HG02970 (cell line): ENCODE data around the gene PRR18.

Source experiments
- ATAC-seq: cut with Tn5 transposase; IDR thresholded peaks from one replicate; pipeline ENCODE4 v1.9.1; 2021; ENCODE audit warnings: mild to moderate bottlenecking, moderate library complexity, moderate number of reproducible peaks; ENCODE audit not compliant: unreplicated experiment, low FRiP score

The PRR18 gene

DNA sequence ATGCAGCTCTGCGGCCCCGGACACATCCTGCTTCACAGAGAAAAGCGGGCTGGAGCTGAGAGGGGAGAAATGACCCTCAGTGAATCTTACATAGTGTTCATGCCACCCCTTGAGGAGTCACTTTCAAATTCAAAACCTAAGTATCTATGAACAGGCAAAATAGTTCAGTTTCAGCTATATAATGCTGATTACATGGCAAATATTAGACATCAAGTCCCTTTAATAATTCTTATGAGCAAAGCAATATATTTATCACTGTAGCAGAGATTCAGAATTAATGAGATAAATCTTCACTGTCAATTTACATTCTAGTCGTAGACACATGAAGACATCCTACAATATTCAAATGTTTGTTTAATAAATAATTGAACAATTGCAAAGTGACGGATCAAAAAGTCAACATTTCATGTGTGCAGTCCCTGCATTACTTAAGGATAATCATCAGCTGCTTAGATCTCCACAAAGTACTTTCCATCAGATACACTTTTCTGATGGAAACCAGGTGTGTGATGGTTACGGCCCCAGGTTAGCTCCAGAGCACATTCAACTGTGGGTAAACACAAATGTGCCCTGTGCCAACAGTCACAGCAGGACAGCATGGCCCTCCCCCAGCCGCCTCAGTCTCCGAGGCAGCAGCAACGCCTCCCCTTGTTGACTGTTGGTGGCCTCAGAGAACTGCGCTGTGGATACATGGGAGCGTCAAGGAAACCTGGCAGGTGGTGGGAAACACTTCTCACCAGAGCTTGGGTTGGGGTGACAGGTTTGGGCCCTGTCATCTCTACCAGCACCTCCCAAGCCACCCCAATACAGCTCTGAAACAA lies 787 bp upstream of the PRR18 start:
- ATAC-seq: no peak

DNA sequence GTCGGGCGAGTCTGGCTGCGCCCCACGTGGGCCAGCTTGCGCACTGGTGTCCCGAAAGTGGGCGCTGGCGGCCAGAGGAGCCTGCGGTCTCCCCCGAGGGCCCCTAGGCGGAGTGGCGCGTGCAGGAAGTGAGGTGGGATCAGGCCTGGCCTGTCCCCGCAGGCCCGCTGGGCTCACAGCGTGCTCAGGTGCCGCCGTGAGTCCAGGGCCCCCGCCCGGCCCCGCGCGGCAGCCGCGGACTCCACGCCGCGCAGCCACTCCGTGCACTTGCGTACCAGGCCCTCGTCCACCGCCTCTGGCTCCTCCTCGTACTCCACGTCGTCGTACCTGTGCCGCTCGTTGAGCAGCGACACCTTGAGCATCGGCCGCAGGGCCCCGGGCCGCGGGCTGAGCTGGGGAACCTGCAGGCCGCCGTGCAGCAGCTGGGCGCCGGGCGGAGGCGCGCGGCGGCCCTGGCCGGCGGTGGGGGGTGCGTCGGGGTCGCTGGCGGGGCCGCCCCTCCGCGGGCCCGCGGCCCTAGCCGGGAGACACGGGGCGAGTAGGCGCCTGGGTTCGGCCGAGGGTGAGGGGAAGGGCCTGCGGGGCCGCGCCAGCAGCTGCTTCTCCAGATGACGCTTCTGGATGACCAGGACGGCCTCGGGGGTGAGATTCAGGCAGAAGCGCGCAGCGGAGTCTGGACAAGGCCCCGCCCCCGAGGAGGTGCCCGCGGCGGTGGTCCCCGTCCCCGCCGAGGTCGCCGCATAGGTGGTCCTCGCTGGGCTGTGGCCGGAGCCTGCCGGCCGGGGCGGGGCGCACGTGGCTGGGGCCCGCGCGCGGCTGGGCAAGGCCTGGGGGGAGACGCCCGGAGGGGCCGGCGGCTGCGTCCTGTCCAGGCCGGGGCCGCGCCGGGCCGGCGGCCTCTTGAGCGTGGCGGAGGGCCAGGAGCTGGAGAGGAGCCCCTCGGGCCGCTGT lies 835 bp downstream of the PRR18 start:
- no peak for ATAC-seq

DNA sequence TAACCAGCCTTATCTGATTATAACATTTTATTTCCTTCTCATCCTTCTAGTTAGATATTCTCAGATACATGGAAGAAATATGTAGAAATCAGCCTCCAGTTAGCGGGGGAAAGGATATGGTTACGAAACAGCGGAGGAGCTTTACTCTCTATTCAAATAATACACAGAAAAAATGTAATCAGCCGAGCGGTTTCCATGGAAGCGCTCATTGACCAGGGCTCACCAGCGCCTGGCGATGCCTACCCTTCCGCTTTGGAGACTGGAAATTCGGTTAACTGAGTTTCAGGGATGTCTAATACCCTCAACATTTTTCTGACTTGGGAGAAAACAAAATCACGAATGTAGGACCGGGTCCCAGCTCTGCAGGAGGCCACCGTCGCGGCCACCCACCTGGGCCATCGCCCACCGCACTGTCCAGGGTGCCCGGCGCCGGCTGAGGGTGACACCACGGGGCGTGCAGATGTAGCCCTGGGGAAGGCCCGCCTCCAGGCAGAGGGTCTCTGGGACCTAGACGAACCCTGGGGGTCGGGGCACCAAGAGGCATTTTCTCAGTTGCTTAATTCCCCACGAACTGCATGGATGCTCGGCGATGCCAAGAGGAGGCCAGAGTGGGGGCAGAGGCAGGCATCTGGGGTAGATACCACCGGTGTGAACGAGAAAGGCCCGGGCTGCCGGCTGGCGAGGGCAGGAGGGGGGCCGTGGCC lies 1.7 kb downstream of the PRR18 start:
- no peak for ATAC-seq

DNA sequence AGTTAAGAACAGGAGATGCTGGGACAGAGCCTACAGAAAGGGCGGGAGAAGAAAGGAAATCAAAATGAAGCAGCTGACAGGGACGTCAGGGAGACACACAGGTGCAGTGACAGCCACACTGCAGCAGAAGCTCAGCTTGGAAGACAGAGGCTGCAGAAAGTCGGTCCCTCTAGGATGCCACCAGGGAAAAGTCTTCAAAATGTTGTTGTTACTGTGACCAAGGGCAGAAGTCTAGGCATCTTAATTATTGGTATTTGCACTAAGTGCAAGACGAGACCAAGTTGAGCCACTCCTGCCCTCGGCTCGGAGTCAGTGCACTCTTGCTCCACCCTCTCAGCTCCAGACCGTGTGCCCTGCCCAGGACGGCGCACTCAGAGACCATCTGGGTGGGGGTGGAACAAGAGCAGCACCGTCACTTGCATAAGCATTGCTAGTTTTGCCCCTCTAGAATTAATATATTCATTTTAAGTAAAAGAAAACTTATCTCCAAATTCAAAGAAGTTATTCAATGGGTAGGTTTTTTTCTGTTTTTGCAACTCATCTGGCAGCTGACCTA lies 2.6 kb downstream of the PRR18 start:
- ATAC-seq: no peak

DNA sequence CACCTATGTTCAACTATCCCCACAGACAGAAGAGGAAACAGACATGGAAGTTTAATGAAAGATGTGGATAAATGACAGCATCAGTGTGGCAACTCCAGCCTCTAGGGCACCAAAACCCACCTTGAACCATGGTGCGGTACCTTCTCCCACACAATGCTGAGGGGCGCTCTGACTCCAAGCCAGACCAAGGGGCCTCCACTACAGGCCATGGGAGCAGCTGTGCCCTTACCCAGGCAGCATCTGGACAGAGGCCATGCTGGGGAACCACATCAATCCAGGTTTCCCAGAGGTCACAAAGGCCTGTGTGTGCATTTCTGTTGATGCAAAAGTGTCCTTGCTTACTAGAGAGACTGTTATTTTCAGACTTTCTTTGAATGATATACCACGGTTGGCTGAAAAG lies 4.1 kb downstream of the PRR18 start:
- no peak for ATAC-seq

DNA sequence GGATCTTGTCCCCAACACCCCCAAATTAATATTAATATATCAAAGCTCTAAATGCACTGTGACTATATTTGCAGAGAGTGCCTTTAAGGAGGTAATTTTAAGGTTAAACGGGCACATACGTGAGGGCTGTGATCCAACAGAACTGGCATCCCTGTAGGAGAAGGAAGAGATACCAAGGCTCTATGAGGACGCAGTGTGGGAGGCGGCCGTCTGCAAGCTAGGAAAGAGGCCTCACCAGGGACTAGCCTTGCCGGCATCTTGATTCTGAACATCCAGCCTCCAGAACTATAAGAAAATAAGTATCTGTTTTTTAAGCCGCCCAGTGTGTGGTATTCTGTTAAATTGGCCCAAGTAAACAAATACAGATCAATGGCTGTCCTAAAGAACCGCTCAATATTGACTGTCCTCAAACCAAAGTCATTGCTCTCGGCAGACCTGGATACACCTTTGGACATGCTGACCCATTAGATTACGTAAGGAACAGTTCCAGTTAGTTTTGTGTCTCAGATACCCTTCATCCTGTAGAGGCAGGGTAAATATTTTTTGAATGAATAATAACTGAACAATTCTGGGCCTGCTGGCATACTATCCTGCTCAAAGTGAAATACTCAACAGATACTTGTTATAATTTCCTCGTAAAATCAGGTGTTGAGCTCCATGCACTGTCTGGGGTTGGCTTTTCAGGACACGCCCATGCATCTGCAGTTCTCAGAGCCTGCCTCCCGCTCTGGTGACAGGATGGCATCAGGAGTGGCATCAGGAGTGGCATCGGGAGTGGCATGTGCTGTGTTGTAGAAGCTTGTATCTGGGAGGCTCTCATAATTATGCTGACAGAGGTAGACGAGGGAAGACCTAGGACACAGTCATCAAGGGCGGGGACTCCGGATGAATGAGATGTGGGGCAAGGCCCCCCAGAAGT lies 6.3 kb downstream of the PRR18 start:
- no peak for ATAC-seq

DNA sequence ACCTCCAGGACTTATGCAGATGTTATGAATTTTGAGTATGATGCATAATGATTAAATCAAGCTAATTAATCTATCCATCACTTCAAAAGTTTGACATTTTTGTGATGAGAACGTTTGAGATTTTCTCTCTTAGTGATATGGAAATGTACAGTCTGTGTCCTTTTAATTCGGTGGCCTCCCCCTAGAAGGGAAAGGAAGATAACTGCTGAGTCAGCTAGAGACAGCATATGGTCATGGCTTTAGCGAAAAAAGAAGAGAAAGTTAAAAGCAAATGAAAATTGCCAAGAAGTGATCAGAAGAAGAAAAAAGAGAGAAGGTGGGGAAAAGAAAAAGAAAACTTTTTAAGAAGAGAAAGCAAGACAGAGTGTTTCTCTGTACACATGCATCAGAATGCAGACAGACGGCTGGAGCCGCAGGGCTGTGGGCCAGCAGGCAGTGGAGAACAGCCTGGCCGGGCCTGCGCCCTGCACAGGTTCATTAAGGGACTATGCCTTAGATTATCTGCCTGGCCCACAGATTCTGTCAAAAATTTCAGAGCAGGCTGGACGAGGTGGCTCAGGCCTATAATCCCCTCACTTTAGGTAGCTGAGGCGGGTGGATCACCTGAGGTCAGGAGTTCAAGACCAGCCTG lies 7.7 kb downstream of the PRR18 start:
- ATAC-seq: no peak

DNA sequence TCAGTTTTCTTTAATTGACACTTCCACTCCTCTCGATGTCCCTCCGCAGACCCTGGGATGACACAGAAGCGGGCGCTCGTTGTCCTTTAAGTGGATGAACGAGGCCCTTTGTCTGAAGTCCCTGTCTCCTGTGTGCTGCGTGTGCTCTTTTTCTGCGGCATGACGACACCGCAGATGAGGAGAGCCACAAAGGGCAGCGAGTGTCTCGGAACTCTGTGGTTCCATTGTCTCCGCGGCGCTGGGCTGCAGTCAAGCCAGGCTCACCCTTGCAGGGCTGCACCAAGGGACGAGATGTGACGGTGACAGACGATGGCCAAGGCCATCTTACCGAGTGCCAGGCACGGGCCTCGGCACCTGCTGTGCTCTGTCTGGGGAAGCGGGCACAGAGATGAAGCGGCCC lies 10.6 kb downstream of the PRR18 start:
- ATAC-seq: no peak

DNA sequence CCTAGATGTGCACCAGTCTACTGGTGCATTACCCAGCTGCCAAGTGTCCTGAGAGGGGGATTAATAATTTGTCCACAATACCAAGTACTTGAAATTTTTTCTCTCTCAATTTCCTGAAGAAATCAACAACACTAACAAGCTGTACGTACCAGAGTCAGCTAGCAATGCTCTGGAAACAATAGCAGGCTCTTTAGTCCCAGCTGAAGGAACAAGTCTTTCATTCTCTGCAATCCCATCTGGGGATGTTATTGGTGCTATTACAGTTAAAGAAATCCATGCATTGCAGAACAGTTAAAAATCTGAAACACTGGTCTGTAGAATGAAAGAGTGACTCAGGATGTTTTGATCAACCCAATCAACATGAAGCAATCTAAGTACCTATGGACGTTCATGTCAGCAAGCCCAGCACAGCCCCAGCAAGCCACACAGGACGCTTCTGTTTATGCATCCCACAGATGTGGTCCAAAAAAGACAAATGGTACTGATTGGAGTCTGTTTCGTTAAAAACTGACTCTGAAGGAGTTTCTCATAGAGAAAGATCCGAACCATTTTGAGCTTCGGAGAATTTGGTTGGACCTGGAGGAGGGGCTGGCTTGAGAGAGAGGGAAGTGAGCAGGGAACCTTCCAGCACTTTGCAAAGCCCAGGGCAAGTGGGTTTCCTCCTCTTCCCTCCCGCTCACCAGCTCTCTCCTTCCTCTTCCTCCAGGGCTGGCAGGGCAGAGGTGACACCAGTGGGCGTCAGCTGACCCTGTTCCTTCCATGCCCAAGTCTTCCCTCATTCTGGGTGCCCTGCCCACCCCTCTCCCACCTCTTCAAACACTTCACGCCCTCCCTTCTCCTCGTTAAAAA lies 11.9 kb downstream of the PRR18 start:
- ATAC-seq: no peak

DNA sequence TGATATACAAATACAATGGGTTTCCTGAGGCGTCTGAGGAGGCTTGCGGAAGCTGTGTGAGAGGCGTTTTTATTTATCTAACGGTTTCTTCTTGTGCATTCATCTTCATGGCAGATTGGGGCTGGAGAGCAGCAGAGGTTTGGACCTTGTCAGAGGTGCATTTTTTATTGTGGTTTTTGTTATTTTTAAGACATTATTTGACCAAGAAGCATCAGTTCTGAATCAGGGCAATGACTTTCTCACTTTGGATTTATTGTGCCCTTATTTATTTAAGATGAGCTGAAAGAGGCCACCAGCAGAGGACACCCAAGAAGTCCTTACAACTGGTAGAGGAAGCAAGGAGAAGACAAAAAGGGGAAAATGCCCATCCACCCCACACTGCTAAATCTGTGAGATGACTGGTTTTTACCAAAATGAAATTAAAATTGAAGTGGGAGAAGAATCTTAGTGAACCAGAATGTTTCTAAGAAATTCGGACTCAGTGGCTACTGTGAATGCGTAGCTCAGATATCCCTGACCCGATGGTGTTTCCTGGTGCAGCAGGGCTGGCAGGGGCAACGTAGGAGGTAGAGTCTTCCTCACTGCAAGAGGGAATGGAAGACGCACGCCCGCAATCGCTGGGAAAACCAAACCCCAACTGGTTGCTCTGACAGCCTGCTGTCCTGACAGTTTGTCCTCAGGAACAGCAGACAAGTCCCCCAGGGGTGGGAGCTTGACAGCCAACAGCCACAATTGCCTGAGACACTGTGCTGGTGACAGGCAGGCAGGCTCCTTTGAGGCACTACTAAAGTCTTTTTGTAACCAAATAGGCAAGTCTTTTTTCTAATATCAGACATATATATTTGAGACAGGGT lies 14.2 kb downstream of the PRR18 start:
- ATAC-seq: no peak

DNA sequence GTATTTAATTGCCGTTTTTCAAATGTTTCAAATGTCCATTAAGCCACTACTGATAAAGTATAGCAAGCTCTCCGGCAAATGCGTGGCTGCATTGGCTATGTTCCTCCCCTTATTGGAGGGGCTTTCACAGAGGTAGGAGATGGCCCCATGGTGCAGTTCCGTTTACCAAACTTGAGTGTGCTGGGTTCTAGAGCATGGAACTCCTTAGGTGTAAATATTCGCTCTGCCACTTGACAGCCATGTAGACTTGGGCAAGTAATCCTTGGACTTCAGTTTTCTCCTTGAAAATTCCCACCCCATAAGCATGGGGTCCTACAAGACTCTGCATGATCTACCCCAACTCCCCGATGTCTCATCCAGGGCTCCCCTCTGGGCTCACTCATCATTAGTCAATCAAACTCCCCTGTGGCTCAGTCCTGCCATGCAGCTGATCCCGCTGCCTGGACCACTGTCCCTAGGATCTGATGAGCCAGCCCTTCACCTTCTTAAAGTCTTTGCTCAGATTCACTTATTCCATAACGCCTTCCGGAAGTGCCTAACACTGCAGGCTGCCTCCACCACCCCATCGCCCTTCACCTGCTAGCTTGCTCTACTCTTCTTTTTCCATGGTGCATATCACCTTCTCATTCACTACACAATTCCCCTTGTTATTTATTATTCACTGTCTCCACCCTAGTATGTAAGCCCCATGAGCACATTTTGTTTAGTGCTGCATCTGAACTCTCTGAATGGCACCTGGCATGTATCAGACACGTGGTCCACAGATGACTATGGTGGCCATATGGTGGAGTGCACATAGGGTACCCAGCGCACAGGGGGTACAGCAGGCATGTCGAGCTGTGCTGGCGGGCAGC lies 18.8 kb downstream of the PRR18 start:
- no peak for ATAC-seq

DNA sequence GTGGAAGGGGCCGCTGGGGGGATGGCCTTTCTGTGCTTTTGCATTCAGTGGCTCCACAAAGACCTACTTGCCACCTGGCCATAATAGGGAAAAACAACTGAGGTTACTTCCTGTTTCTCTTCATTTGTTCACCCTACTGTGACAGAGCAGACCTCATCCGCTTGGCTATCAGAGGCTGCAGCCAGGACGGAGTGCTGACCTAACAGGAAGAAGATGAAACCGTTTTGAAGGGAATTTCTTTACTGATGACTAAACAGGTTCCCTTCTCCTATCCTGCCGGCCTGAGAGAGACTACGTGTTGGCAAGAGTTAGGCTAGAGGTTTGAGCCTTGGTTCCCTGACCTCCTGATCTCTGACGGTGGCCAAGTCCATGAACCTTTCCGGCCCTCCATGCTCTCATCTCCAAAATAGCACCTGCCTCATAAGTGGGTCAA lies 21.3 kb downstream of the PRR18 start:
- peak; percentile 87 for ATAC-seq

DNA sequence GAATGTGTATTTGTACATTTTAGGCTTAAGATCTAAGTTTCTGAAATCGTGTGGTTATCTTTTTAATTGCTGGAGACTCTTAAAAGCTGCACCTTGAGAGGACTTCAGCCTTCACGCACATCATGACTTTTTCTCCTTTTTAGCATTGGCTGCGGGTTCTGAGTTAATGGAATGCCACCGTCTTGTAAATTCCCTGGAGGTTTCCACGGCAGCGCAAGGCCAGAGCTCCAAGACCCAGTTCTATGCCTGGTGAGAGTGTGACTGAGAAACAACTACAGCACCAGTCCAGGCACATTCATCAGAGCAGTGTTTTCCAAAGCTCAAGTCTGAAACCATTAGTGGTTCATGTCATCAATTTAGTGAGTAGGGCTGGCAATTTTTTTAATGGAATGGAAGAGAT lies 23.0 kb downstream of the PRR18 start:
- ATAC-seq: no peak

DNA sequence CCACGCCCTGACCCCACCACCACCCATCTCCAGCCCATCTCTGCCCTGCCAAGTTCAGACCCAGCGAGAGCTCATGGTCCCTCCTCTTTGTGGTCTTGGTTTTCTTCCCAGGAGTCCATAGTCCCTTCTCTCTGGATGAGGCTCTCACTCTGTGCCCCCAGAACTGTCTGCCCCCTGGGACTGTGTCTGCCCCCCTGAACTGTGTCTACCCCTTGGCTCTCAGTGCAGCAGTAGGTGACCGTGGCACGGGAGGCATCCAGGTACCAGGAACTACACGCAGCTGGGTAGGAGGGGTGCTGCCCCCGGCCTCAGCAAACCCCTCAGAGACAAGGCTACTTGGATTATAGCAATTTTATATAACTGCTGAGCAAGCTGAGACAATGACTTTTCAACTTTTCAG lies 23.6 kb downstream of the PRR18 start:
- no peak for ATAC-seq

DNA sequence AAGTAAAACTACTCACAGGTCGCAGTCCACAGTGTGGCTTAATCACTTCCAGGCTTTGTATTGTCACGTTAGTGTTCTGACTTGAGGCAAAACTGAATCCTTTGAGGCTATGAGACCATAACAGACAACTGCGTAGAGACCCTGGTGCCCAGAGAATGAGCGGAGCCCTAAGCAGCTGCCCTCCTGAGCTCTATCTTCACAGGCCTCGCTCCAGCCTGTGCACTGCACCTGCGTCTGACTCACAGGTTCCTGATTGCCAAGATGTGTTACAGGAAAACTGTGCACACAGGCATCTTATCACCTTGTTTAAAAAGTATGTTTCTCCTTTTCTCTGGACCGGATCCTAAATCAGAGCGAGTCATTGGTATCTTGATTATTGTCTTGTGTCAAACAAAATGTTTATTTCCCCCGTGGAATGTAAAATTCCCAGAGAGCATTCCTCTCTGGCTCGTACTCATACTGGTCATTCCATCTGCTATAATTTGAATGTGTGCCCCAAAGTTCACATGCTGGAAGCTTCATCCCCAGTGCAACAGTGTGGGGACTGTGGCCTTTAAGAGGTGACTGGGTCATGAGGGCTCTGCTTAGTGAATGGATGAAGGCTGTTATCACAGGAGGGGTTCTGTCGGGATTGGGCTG lies 25.7 kb downstream of the PRR18 start:
- no peak for ATAC-seq

DNA sequence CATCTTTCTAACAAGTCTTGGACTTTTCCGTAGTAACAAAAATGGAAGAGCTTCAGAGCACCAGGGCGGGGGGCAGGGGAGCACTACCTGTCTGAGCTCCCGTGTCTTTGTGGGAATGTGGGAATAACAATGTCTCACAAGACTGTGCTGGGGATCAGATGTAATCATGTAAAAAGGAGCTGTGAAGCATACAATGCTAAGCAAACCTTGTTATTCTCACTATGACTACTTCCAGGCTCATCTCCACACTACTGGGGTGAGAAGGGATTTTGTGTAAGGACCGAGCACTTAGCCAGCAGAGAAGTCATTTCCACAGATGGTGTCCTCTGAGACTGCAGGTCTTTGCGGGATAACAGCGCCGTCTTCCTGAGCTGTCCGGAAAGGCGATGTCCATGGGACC lies 27.1 kb downstream of the PRR18 start:
- ATAC-seq: no peak
